Measurements from ENCODE around the gene CIT. TPM values are rescaled to one million over a fixed set of nuclear protein-coding genes. Genes with fewer than 3 reads are reported as not detected.

CIT gene
- polyA plus RNA-seq, 3 donors = 0.03 TPM; not detected in 2

- intact Hi-C loops (cut with micrococcal nuclease) = no loop called here
- H3K36me3 ChIP-seq (replicated peaks in 1 of 2; ENCODE audit: control insufficient read depth in 1 of 2, insufficient read depth in 2 of 2, low read length in 2 of 2) = peaks cover under 1 to 82% of the 10 kb centered on the region in 2 donors
- H3K9ac ChIP-seq (ENCODE audit: insufficient read depth, low read length, poor library complexity, severe bottlenecking) = no peak overlapping the region
These were observed 190.3 kb downstream of the CIT start for GRCh38 chr12:119686776-119687175.

DNA sequence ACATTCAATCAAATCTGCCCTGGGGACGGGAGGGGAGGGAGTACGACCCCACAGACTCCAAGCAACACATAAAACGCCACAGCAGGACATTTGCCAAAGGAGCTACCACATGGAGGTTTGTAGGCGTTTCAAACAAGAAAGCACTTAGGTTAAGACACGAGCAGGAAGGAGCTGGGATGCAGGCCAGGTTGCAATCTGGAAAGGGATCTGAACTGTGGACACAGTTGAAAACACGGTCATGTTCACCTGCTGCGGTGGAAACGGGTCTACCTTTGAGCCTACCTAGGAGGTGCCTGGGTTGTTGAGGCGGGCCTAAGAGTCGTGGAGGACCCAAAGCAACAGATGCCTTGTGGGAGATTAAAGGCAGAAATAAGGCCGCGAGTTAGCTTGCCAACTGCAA lies 190.8 kb downstream of the CIT start:
- H3K4me1 ChIP-seq (ENCODE audit: control insufficient read depth in 1 of 2, insufficient read depth in 2 of 2, low read length in 2 of 2) = peaks cover 15 to 20% of the 10 kb centered on the region in 2 donors
- WGBS (ENCODE audit: insufficient coverage) = 98% methylated on average over 10 of the region's 12 CpGs
- no peak overlapping the region for H3K4me3 Mint-ChIP-seq
- intact Hi-C loops (cut with micrococcal nuclease) = no loop called here
- no peaks in the 10 kb centered on the region for H3K9me3 ChIP-seq (replicated peaks in 1 of 2; ENCODE audit: control insufficient read depth in 1 of 2, insufficient read depth in 1 of 2, low read length in 2 of 2)
- H3K27me3 ChIP-seq (ENCODE audit: control insufficient read depth in 2 of 2, insufficient read depth in 2 of 2, low read length in 2 of 2) = no peaks in the 10 kb centered on the region
- peaks cover 15% of the 10 kb centered on the region for H3K4me1 Mint-ChIP-seq
- H2AFZ ChIP-seq (ENCODE audit: insufficient read depth, low read depth, low read length, poor library complexity, severe bottlenecking) = no peak overlapping the region
- no peak overlapping the region for H3K4me3 ChIP-seq (replicated peaks in 1 of 3; ENCODE audit: low read depth in 2 of 3, low read length in 3 of 3)
- H3K36me3 ChIP-seq (replicated peaks in 1 of 2; ENCODE audit: control insufficient read depth in 1 of 2, insufficient read depth in 2 of 2, low read length in 2 of 2) = peaks cover 5 to 82% of the 10 kb centered on the region in 2 donors
- no peaks in the 10 kb centered on the region for H4K20me1 ChIP-seq (ENCODE audit: insufficient read depth, low read length)
- H3K9ac ChIP-seq (ENCODE audit: insufficient read depth, low read length, poor library complexity, severe bottlenecking) = no peak overlapping the region
- no peaks in the 10 kb centered on the region for H3K27me3 Mint-ChIP-seq (ENCODE audit: low read depth in 3 of 3)
- H3K27ac ChIP-seq (ENCODE audit: low read depth in 1 of 2, low read length in 2 of 2) = no peak overlapping the region
- H3K27ac Mint-ChIP-seq = peak overlapping the region in 2 of 7 donors; percentile 2 to 46
- no peak for TF ChIP-seq CTCF (IDR thresholded peaks at IDR 0.05)
- no peaks in the 10 kb centered on the region for H3K9me3 Mint-ChIP-seq
- DNase-seq = no peak
- no peaks in the 10 kb centered on the region for H3K79me2 ChIP-seq (ENCODE audit: insufficient read depth, low read length)
- H3K36me3 Mint-ChIP-seq = peaks cover 27 to 64% of the 10 kb centered on the region in 2 donors
- no peak overlapping the region for H3K4me2 ChIP-seq (replicated peaks; ENCODE audit: extremely low read depth, low read length, poor library complexity, severe bottlenecking)

More at GRCh38 chr12:119686776-119687175, 190.3 kb downstream of the CIT start:
- Histone ChIP-seq H3K4me3 (replicated peaks in 1 of 3; ENCODE audit: low read depth in 2 of 3, low read length in 3 of 3) (no peak overlapping the region), H3K4me1 (ENCODE audit: control insufficient read depth in 1 of 2, insufficient read depth in 2 of 2, low read length in 2 of 2) (peaks cover 14 to 18% of the 10 kb centered on the region in 2 donors), H2AFZ (ENCODE audit: insufficient read depth, low read depth, low read length, poor library complexity, severe bottlenecking) (no peak overlapping the region), H3K27me3 (ENCODE audit: control insufficient read depth in 2 of 2, insufficient read depth in 2 of 2, low read length in 2 of 2) (no peaks in the 10 kb centered on the region), H4K20me1 (ENCODE audit: insufficient read depth, low read length) (no peaks in the 10 kb centered on the region), H3K27ac (ENCODE audit: low read depth in 1 of 2, low read length in 2 of 2) (no peak overlapping the region), H3K79me2 (ENCODE audit: insufficient read depth, low read length) (no peaks in the 10 kb centered on the region), H3K9me3 (replicated peaks in 1 of 2; ENCODE audit: control insufficient read depth in 1 of 2, insufficient read depth in 1 of 2, low read length in 2 of 2) (no peaks in the 10 kb centered on the region), H3K4me2 (replicated peaks; ENCODE audit: extremely low read depth, low read length, poor library complexity, severe bottlenecking) (no peak overlapping the region)
- DNase-seq = no peak
- no peaks in the 10 kb centered on the region for H3K27me3 Mint-ChIP-seq (ENCODE audit: low read depth in 3 of 3)
- no peaks in the 10 kb centered on the region for H3K9me3 Mint-ChIP-seq
- peak overlapping the region in 1 of 7 donors; percentile 55 for H3K27ac Mint-ChIP-seq
- WGBS (ENCODE audit: insufficient coverage) = 89% methylated on average over 9 of the region's 13 CpGs
- peaks cover 13% of the 10 kb centered on the region for H3K4me1 Mint-ChIP-seq
- no peak for TF ChIP-seq CTCF (IDR thresholded peaks at IDR 0.05)
- H3K4me3 Mint-ChIP-seq = no peak overlapping the region
- H3K36me3 Mint-ChIP-seq = peaks cover 27 to 62% of the 10 kb centered on the region in 2 donors
